LNCaP clone FGC (cell line): Measurements from ENCODE around the gene AKAP13.

Experiments used
- DNase-seq: peaks from one replicate; pipeline ENCODE4 v3.0.0-alpha.2; 2011; ENCODE audit warnings: low read depth
- H3K4me3 ChIP-seq: 2 replicates; pipeline ENCODE4 v1.5.1; 2011; ENCODE audit warnings: mild to moderate bottlenecking, low read depth, low read length, control low read depth
- CTCF ChIP-seq: IDR thresholded peaks from 2 replicates; pipeline ENCODE4 v1.5.1; 2012; ENCODE audit warnings: mild to moderate bottlenecking; ENCODE audit not compliant: control insufficient read depth, insufficient read depth; ENCODE audit errors: extremely low read depth

The AKAP13 gene

GRCh38 chr15:85444122-85444745 is 63.8 kb downstream of the AKAP13 start:
- no peak overlapping the region for H3K4me3 ChIP-seq
- DNase-seq: no peak
- TF ChIP-seq CTCF: no peak

- no peak for TF ChIP-seq CTCF
- DNase-seq: no peak
- no peak overlapping the region for H3K4me3 ChIP-seq
Measured at GRCh38 chr15:85445361-85445760, 65.0 kb downstream of the AKAP13 start.

- no peak overlapping the region for H3K4me3 ChIP-seq
- no peak for TF ChIP-seq CTCF
- no peak for DNase-seq
Measured at GRCh38 chr15:85451099-85451700, 70.8 kb downstream of the AKAP13 start.

GRCh38 chr15:85452436-85452835 is 72.0 kb downstream of the AKAP13 start:
- no peak for DNase-seq
- no peak overlapping the region for H3K4me3 ChIP-seq
- TF ChIP-seq CTCF: no peak

GRCh38 chr15:85453144-85453872 is 72.9 kb downstream of the AKAP13 start:
- no peak for DNase-seq
- H3K4me3 ChIP-seq: no peak overlapping the region
- TF ChIP-seq CTCF: no peak

- H3K4me3 ChIP-seq: no peak overlapping the region
- no peak for DNase-seq
- TF ChIP-seq CTCF: no peak
Measured at GRCh38 chr15:85454403-85454802, 74.0 kb downstream of the AKAP13 start.

GRCh38 chr15:85455891-85456290 is 75.5 kb downstream of the AKAP13 start:
- TF ChIP-seq CTCF: no peak

More at GRCh38 chr15:85455891-85456290, 75.5 kb downstream of the AKAP13 start:
- H3K4me3 ChIP-seq: no peak overlapping the region
- DNase-seq: no peak
